HG03432 (cell line): Measurements from ENCODE around the gene PPP2R1A.

Experiments
- ATAC-seq: cut with Tn5 transposase; IDR thresholded peaks from one replicate; pipeline ENCODE4 v1.9.1; 2021; ENCODE audit warnings: mild to moderate bottlenecking, moderate library complexity; ENCODE audit not compliant: unreplicated experiment

Gene PPP2R1A

GRCh38 chr19:52189735-52190486, at the start of gene PPP2R1A:
Gene PPP2R1A (plus strand): TSS chr19:52190052. CDS start chr19:52190097, 45 bp downstream.
- peak; percentile 88 for ATAC-seq

GRCh38 chr19:52141203-52141602, 48.6 kb upstream of the PPP2R1A start:
- ATAC-seq = no peak

- ATAC-seq = no peak
These were observed 47.8 kb upstream of the PPP2R1A start for GRCh38 chr19:52142001-52142595.

GRCh38 chr19:52148256-52148655, 41.6 kb upstream of the PPP2R1A start:
- ATAC-seq = no peak

- ATAC-seq = no peak
These were observed 34.1 kb upstream of the PPP2R1A start for GRCh38 chr19:52155596-52156359.

GRCh38 chr19:52170304-52170703, 19.5 kb upstream of the PPP2R1A start:
- no peak for ATAC-seq

- peak; percentile 22 for ATAC-seq
These were observed 19.0 kb upstream of the PPP2R1A start for GRCh38 chr19:52170863-52171320.

- ATAC-seq = peak; percentile 74
These were observed 18.3 kb upstream of the PPP2R1A start, which contains the start of gene ZNF836 for GRCh38 chr19:52171321-52172169. Gene ZNF836 (minus strand): TSS chr19:52171621. CDS start chr19:52168072, 3,549 bp downstream.

GRCh38 chr19:52172347-52172746, 17.5 kb upstream of the PPP2R1A start:
- no peak for ATAC-seq

- no peak for ATAC-seq
These were observed 13.3 kb upstream of the PPP2R1A start for GRCh38 chr19:52176574-52176973.

- no peak for ATAC-seq
These were observed 2.4 kb upstream of the PPP2R1A start for GRCh38 chr19:52187407-52187806.

- ATAC-seq = peak; percentile 3
These were observed 774 bp upstream of the PPP2R1A start for GRCh38 chr19:52188822-52189734.

GRCh38 chr19:52190487-52191293, 838 bp downstream of the PPP2R1A start:
- no peak for ATAC-seq

GRCh38 chr19:52191389-52191788, 1.5 kb downstream of the PPP2R1A start:
- no peak for ATAC-seq

- no peak for ATAC-seq
These were observed 2.1 kb downstream of the PPP2R1A start for GRCh38 chr19:52191951-52192350.

GRCh38 chr19:52196256-52196967, 6.6 kb downstream of the PPP2R1A start:
- no peak for ATAC-seq

- no peak for ATAC-seq
These were observed 8.1 kb downstream of the PPP2R1A start for GRCh38 chr19:52197964-52198363.

- ATAC-seq = no peak
These were observed 8.8 kb downstream of the PPP2R1A start for GRCh38 chr19:52198678-52199077.
